ENCODE measurements around the gene C20orf96.
"Not testable (repeated sequence)": the region's sequence is repeated elsewhere in the genome, so short reads cannot be mapped to it uniquely, and the experiment has no call there.

Gene C20orf96

GRCh38 chr20:278607-279571 lies 11.7 kb downstream of the C20orf96 start:
- no peak for DNase-seq (ENCODE audit: low read depth)

GRCh38 chr20:278181-278580 lies 12.4 kb downstream of the C20orf96 start:
- DNase-seq (ENCODE audit: low read depth): no peak

- no peak for DNase-seq (ENCODE audit: low read depth)
Measured at GRCh38 chr20:277496-277781, 13.1 kb downstream of the C20orf96 start.

- DNase-seq (ENCODE audit: low read depth): no peak
Measured at GRCh38 chr20:276620-277495, 13.7 kb downstream of the C20orf96 start.

- no peak for DNase-seq (ENCODE audit: low read depth)
Measured at GRCh38 chr20:275791-276190, 14.8 kb downstream of the C20orf96 start.

- no peak for DNase-seq (ENCODE audit: low read depth)
Measured at GRCh38 chr20:273884-274283, 16.7 kb downstream of the C20orf96 start.

- DNase-seq (ENCODE audit: low read depth): no peak
Measured at GRCh38 chr20:272718-273117, 17.8 kb downstream of the C20orf96 start.

- no peak for DNase-seq (ENCODE audit: low read depth)
Measured at GRCh38 chr20:271528-271927, 19.0 kb downstream of the C20orf96 start.

- no peak for DNase-seq (ENCODE audit: low read depth)
Measured at GRCh38 chr20:271069-271468, 19.5 kb downstream of the C20orf96 start.

- no peak for DNase-seq (ENCODE audit: low read depth)
Measured at GRCh38 chr20:270517-270916, 20.0 kb downstream of the C20orf96 start.

GRCh38 chr20:266596-267562 lies 23.7 kb downstream of the C20orf96 start:
- no peak for DNase-seq (ENCODE audit: low read depth)

- DNase-seq (ENCODE audit: low read depth): no peak
Measured at GRCh38 chr20:263701-264100, 26.8 kb downstream of the C20orf96 start.

GRCh38 chr20:259981-260380 lies 30.6 kb downstream of the C20orf96 start:
- no peak for DNase-seq (ENCODE audit: low read depth)

GRCh38 chr20:258963-259362 lies 31.6 kb downstream of the C20orf96 start:
- no peak for DNase-seq (ENCODE audit: low read depth)

- DNase-seq (ENCODE audit: low read depth): no peak
Measured at GRCh38 chr20:258269-258858, 32.2 kb downstream of the C20orf96 start.

GRCh38 chr20:257419-257818 lies 33.1 kb downstream of the C20orf96 start, which contains the start of gene DEFB132:
TSS of gene DEFB132 (plus strand) at chr20:257724. CDS start at chr20:257779, 55 bp downstream.
- no peak for DNase-seq (ENCODE audit: low read depth)

- not testable (repeated sequence) for DNase-seq (ENCODE audit: low read depth)
Measured at GRCh38 chr20:253447-253846, 37.1 kb downstream of the C20orf96 start.

- DNase-seq (ENCODE audit: low read depth): no peak
Measured at GRCh38 chr20:252801-253200, 37.7 kb downstream of the C20orf96 start.

GRCh38 chr20:251354-251753 lies 39.2 kb downstream of the C20orf96 start:
- no peak for DNase-seq (ENCODE audit: low read depth)

GRCh38 chr20:242905-243304 lies 47.6 kb downstream of the C20orf96 start:
- no peak for DNase-seq (ENCODE audit: low read depth)

GRCh38 chr20:237929-238328 lies 52.6 kb downstream of the C20orf96 start:
- no peak for DNase-seq (ENCODE audit: low read depth)
